Measurements from ENCODE around the gene KLHDC8A.

Gene KLHDC8A

GRCh38 chr1:205375835-205376545, 19.3 kb upstream of the KLHDC8A start:
- TF ChIP-seq, protein P1, sequence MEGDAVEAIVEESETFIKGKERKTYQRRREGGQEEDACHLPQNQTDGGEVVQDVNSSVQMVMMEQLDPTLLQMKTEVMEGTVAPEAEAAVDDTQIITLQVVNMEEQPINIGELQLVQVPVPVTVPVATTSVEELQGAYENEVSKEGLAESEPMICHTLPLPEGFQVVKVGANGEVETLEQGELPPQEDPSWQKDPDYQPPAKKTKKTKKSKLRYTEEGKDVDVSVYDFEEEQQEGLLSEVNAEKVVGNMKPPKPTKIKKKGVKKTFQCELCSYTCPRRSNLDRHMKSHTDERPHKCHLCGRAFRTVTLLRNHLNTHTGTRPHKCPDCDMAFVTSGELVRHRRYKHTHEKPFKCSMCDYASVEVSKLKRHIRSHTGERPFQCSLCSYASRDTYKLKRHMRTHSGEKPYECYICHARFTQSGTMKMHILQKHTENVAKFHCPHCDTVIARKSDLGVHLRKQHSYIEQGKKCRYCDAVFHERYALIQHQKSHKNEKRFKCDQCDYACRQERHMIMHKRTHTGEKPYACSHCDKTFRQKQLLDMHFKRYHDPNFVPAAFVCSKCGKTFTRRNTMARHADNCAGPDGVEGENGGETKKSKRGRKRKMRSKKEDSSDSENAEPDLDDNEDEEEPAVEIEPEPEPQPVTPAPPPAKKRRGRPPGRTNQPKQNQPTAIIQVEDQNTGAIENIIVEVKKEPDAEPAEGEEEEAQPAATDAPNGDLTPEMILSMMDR (conservative IDR thresholded peaks at IDR 0.05), result no peak
- peak overlapping the region; percentile 11; the same call in 1 of the 2 replicates for H3K27ac ChIP-seq

GRCh38 chr1:205374210-205375078, 17.7 kb upstream of the KLHDC8A start:
- no peak overlapping the region for H3K27ac ChIP-seq
- TF ChIP-seq, protein P1 (conservative IDR thresholded peaks at IDR 0.05), result no peak

DNA sequence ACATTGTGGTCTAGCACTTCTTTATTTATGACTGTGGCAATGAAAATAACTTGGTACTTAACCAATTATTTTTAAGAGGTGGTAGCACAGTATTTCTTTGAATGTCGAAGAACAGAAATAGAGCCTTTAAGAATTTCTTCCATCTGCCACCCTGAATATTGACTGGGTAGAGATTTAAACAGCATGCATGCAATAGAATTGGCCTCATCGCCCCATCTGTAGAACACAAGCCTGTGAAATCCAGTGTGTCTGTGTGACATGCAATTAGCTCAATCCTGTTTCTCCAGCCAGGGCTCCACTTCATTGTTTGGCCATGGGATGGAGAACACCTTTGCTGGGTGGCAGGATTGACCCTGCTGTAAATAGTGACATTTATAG, 17.1 kb upstream of the KLHDC8A start:
- TF ChIP-seq, protein P1 (conservative IDR thresholded peaks at IDR 0.05), result no peak
- H3K27ac ChIP-seq, result no peak overlapping the region

DNA sequence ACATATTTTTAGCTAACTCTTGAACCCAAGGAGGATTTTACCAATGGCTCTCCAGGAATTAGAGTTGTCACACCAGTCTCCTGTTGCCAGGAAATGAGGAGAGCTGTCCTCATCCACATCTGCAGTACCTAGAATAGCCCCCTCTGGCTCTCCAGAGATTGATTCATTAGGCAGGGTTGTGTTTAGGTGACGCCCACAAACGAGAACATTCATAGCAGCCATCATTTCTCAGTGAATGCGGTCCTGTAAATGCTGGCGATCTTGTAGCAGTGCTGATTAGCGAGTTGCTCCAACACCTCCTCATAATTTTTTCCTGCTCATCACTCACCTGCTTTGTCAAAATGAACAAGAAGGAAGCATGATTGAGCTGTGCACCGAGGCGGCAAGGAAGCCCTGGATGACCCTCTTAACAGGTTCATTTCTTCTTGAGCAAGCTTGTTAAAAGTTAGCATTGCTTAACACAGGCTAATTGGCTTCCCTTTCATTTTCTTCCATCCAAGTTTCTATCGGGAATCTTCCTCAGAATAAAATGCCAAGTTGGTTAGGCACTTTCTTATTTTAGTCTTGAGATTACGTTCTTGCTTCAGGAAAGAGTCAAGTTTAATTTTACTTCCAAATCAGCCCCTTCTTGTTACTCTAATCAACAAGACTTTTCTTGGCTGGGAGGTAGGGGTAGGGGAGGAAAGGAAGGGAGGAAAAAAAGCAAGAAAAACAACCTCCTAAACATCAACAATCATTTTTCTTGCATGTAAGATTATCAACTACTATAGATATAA, 16.5 kb upstream of the KLHDC8A start:
- no peak overlapping the region for H3K27ac ChIP-seq
- TF ChIP-seq, protein P1 (conservative IDR thresholded peaks at IDR 0.05), result no peak

- peak overlapping the region; percentile 54; the same call in 1 of the 2 replicates for H3K27ac ChIP-seq
- TF ChIP-seq, protein P1 (conservative IDR thresholded peaks at IDR 0.05), result no peak
Measured at GRCh38 chr1:205371871-205372660, 15.3 kb upstream of the KLHDC8A start.

DNA sequence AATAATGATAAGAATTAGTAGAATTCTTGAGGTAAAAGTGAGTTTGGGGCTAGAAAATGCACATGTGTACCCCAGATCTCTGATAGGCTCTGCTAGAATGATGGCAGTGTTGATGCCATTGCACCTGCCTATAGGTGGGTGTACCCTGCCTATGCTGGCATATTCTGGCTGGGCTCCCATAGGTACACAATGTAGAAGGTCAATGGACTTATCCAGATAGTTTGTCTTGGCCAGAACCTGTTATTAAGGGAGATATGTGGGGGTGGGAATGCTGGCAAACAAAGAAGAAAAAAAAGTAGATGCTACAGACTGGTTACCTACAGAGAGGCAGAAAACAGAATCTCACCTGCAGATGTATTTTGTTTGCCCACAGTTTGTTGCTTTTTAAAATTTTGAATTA, 14.1 kb upstream of the KLHDC8A start:
- H3K27ac ChIP-seq, result peak overlapping the region; percentile 54
- TF ChIP-seq, protein P1 (conservative IDR thresholded peaks at IDR 0.05), result no peak

All from VCaP (cell line).